NCI-H345 treated with DMSO at 0.1 percent for 48 hours (cell line): ENCODE results near the gene RAB25.

ENCODE experiments used
- DNase-seq: peaks from one replicate; lab custom pipeline; 2025; ENCODE audit not compliant: unreplicated experiment; lab: John Stamatoyannopoulos, UW

RAB25 gene

GRCh38 chr1:156100205-156100995, 39.4 kb downstream of the RAB25 start:
- peak; percentile 88 for DNase-seq

GRCh38 chr1:156101880-156102279, 40.9 kb downstream of the RAB25 start:
- no peak for DNase-seq

- no peak for DNase-seq
Observed at GRCh38 chr1:156102633-156103511, 41.9 kb downstream of the RAB25 start.

- DNase-seq = no peak
Observed at GRCh38 chr1:156103521-156103947, 42.6 kb downstream of the RAB25 start.

GRCh38 chr1:156104065-156104810, 43.3 kb downstream of the RAB25 start:
- DNase-seq = peak; percentile 96

GRCh38 chr1:156104861-156105832, 44.2 kb downstream of the RAB25 start:
- no peak for DNase-seq

GRCh38 chr1:156106624-156107488, 45.9 kb downstream of the RAB25 start:
- DNase-seq = no peak

- no peak for DNase-seq
Observed at GRCh38 chr1:156108057-156108456, 47.1 kb downstream of the RAB25 start.

- DNase-seq = no peak
Observed at GRCh38 chr1:156108664-156109241, 47.8 kb downstream of the RAB25 start.

- no peak for DNase-seq
Observed at GRCh38 chr1:156110252-156110651, 49.3 kb downstream of the RAB25 start.

GRCh38 chr1:156111355-156111962, 50.5 kb downstream of the RAB25 start:
- peak; percentile 68 for DNase-seq

GRCh38 chr1:156112276-156113137, 51.5 kb downstream of the RAB25 start:
- DNase-seq = no peak

- no peak for DNase-seq
Observed at GRCh38 chr1:156113282-156113950, 52.5 kb downstream of the RAB25 start.

- DNase-seq = peak; percentile 98
Observed at GRCh38 chr1:156114101-156114918, 53.4 kb downstream of the RAB25 start, which contains the start of gene LMNA. LMNA (plus strand) TSS chr1:156114711; CDS start chr1:156114919, 208 bp downstream.

- peak; percentile 71 for DNase-seq
Observed at GRCh38 chr1:156114919-156115513, 54.1 kb downstream of the RAB25 start.
